SK-N-SH (cell line): Measurements from ENCODE around the gene MANBA.

Experiments used
- CTCF ChIP-seq: fragments of 200-600 bp; sonication (generic); IDR thresholded peaks from 2 replicates; pipeline ENCODE4 v1.6.1; 2017; ENCODE audit warnings: antibody characterized with exemption, mild to moderate bottlenecking, moderate library complexity
- FOXJ3 ChIP-seq: sonication (generic); formaldehyde crosslinking; IDR thresholded peaks from 2 replicates; pipeline ENCODE4 v1.5.1; 2020; ENCODE audit warnings: mild to moderate bottlenecking, missing genetic modification reagents
- GATA2 ChIP-seq: sonication (generic); formaldehyde crosslinking; IDR thresholded peaks from 2 replicates; pipeline ENCODE4 v1.5.0; 2020; ENCODE audit warnings: mild to moderate bottlenecking, missing genetic modification reagents
- RAD21 ChIP-seq: IDR thresholded peaks from 2 replicates; pipeline ENCODE4 v1.6.1; 2012; ENCODE audit warnings: mild to moderate bottlenecking, low read length
- TAF1 ChIP-seq: IDR thresholded peaks from 2 replicates; pipeline ENCODE4 v1.6.1; 2012; ENCODE audit warnings: low read depth, mild to moderate bottlenecking, low read length, moderate library complexity, borderline replicate concordance
- USF2 ChIP-seq: fragments of 150-350 bp; IDR thresholded peaks from 2 replicates; pipeline ENCODE4 v1.6.1; 2017; ENCODE audit warnings: antibody characterized with exemption, low read length, low read depth, borderline replicate concordance
- YY1 ChIP-seq: IDR thresholded peaks from 2 replicates; pipeline ENCODE4 v1.4.0; 2012; ENCODE audit warnings: low read depth, mild to moderate bottlenecking

- no peak for TF ChIP-seq CTCF
- no peak for TF ChIP-seq TAF1
- TF ChIP-seq RAD21 = no peak
- TF ChIP-seq YY1 = no peak
- no peak for TF ChIP-seq GATA2 (CRISPR knock-in tag)
- no peak for TF ChIP-seq FOXJ3 (CRISPR knock-in tag)
- TF ChIP-seq USF2 = no peak
Observed at GRCh38 chr4:102683881-102684609, 76.7 kb downstream of the MANBA start.
